Measurements from ENCODE around the gene ZC3HAV1L.

GRCh38 chr7:139081584-139081983 is 45.7 kb upstream of the ZC3HAV1L start:
- TF ChIP-seq CTCF (IDR thresholded peaks at IDR 0.05; ENCODE audit: borderline replicate concordance, extremely low read depth, low read length, poor library complexity, severe bottlenecking): no peak
- no peak for TF ChIP-seq EZH2 (IDR thresholded peaks at IDR 0.05; ENCODE audit: borderline replicate concordance, low read depth, low read length, severe bottlenecking)
